Thyroid gland (tissue), 4 donors: ENCODE results near the gene SORL1. TPM values are rescaled to one million over a fixed set of nuclear protein-coding genes. Genes with fewer than 3 reads are reported as not detected.

Experiments
- DNase-seq, 2 donors: peaks; one replicate each; pipeline ENCODE4 v3.0.0-alpha.2; 2019
- H3K27ac ChIP-seq, 3 donors: fragments of 200-600 bp; sonication (generic); 1 replicate in 2 of 3; 2 replicates in 1 of 3; pipeline ENCODE4 v1.5.1; 2016 to 2019; ENCODE audit warnings: mild to moderate bottlenecking in 1 of 3, moderate library complexity in 1 of 3
- H3K27me3 ChIP-seq: fragments of 200-600 bp; sonication (generic); one replicate; pipeline ENCODE4 v1.5.1; 2019
- H3K36me3 ChIP-seq, 2 donors: fragments of 200-600 bp; sonication (generic); one replicate each; pipeline ENCODE4 v1.5.1; 2016 to 2019
- H3K4me1 ChIP-seq, 2 donors: fragments of 200-600 bp; sonication (generic); one replicate each; pipeline ENCODE4 v1.5.1; 2017 to 2019
- H3K4me3 ChIP-seq, 3 donors: fragments of 200-600 bp; sonication (generic); replicated peaks in 1 of 3; 1 replicate in 2 of 3; 2 replicates in 1 of 3; pipeline ENCODE4 v1.5.1; 2016; ENCODE audit warnings: mild to moderate bottlenecking in 1 of 3
- H3K9me3 ChIP-seq: fragments of 200-600 bp; sonication (generic); one replicate; pipeline ENCODE4 v1.5.1; 2017
- POLR2A ChIP-seq, 2 donors: fragments of 450-650 bp; IDR thresholded peaks; one replicate each; pipeline ENCODE4 v1.6.1; 2017; ENCODE audit warnings: antibody characterized with exemption in 2 of 2, mild to moderate bottlenecking in 2 of 2, moderate library complexity in 1 of 2
- WGBS, 2 donors: methylation state at CpG; one replicate each; pipeline ENCODE4 v1.1.5; 2017; 5-methylcytosine and 5-hydroxymethylcytosine counted together
- intact Hi-C: fragments of 100-400 bp; cut with DNase I; formaldehyde crosslinking; loops from one replicate; pipeline ENCODE4 v1.15.1; 2023
- total RNA-seq, 4 donors: library from RNA; depleted of rRNA; stranded (reverse); fragments of >200 nt; gene quantifications; one replicate each; pipeline ENCODE4 v1.2.3, GENCODE V29; 2016
- TF ChIP-seq, protein P1 (sequence below), 6 experiments: fragments of 200-600 bp in 3 of 6; fragments of 450-650 bp in 3 of 6; sonication (generic) in 3 of 6; IDR thresholded peaks; one replicate each; pipeline ENCODE4 v1.5.1; 2016 to 2019; ENCODE audit warnings: antibody characterized with exemption in 6 of 6, mild to moderate bottlenecking in 2 of 6, inconsistent platforms in 1 of 6, moderate library complexity in 1 of 6

Gene SORL1
- total RNA-seq, 4 donors from 2014 or later, result 19.6 to 73.8 (median 53.6) TPM

DNA sequence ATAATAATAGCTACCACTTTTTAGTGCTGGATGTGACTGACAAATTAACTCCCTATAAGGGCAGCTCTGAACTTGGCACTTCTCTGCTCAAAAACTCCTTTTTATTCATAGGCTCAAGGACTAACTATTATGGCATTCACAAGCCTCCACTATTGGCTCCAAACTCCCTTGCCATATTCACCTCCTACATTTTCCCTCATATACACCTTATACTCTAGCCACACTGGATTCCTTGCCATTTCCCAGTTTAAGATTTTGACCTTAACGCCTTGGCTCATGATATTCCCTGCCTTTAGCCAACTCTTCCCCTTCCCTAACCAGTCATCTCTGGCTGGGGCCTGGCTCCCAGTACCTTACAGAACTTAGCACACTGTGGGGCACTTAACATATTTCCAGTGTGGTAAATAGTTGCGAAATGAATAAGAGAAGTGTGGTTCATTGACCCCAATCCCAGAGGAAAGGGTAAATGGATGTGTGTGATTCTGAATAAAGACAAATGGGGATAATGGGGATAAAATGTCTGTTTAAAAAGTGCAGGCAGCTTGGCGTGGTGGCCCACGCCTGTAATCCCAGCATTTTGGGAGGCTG, 40.0 kb upstream of the SORL1 start:
- no peak overlapping the region for H3K4me3 ChIP-seq
- 88 to 98% methylated on average over 4 of the region's 4 CpGs for WGBS, 2 donors
- peaks cover 7 to 17% of the 10 kb centered on the region in 2 donors for H3K4me1 ChIP-seq
- no peak for DNase-seq
- no peaks in the 10 kb centered on the region for H3K36me3 ChIP-seq
- TF ChIP-seq, protein P1, sequence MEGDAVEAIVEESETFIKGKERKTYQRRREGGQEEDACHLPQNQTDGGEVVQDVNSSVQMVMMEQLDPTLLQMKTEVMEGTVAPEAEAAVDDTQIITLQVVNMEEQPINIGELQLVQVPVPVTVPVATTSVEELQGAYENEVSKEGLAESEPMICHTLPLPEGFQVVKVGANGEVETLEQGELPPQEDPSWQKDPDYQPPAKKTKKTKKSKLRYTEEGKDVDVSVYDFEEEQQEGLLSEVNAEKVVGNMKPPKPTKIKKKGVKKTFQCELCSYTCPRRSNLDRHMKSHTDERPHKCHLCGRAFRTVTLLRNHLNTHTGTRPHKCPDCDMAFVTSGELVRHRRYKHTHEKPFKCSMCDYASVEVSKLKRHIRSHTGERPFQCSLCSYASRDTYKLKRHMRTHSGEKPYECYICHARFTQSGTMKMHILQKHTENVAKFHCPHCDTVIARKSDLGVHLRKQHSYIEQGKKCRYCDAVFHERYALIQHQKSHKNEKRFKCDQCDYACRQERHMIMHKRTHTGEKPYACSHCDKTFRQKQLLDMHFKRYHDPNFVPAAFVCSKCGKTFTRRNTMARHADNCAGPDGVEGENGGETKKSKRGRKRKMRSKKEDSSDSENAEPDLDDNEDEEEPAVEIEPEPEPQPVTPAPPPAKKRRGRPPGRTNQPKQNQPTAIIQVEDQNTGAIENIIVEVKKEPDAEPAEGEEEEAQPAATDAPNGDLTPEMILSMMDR (IDR thresholded peaks at IDR 0.05), result no peak
- no peaks in the 10 kb centered on the region for H3K9me3 ChIP-seq
- intact Hi-C loops, result no loop called here
- no peaks in the 10 kb centered on the region for H3K27me3 ChIP-seq
- no peak overlapping the region for H3K27ac ChIP-seq

DNA sequence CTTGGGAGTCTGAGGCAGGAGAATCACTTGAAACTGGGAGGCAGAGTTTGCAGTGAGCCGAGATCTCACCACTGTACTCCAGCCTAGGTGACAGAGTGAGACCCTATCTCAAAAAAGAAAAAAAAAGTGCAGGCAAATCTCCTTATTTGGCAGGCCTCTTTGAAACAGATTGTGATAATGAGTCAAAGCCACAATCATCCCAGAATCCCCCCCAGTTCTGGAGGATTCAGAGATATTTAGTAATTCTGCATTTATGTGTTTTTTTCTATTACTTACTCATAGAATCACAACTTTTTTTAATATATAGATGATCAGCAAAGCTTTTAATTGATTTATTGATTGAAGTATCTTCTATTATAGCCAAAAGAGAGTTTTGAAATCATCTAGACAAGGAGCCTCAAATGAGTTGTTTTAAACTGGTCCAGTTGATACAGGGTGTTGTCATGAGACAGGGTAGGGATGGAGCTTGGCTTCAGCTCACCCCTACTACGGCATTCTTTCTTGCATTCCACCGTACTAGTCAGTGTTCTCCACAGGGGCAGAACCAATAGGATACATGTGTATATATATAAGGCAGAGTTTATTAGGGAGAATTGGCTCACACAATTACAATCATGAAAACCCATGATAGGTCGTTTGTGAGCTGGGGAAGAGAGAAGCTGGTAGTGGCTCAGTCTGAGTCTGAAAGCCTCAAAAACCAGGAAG, 39.3 kb upstream of the SORL1 start:
- Histone ChIP-seq H3K4me3 (no peak overlapping the region), H3K27me3 (no peaks in the 10 kb centered on the region), H3K4me1 (peaks cover 11 to 22% of the 10 kb centered on the region in 2 donors), H3K9me3 (no peaks in the 10 kb centered on the region), H3K27ac (no peak overlapping the region), H3K36me3 (no peaks in the 10 kb centered on the region)
- TF ChIP-seq, protein P1 (IDR thresholded peaks at IDR 0.05), result no peak
- TF ChIP-seq POLR2A (IDR thresholded peaks at IDR 0.05), result no peak
- 81 to 82% methylated on average over 4 of the region's 4 CpGs for WGBS, 2 donors
- intact Hi-C loops, result no loop called here
- DNase-seq, result no peak

DNA sequence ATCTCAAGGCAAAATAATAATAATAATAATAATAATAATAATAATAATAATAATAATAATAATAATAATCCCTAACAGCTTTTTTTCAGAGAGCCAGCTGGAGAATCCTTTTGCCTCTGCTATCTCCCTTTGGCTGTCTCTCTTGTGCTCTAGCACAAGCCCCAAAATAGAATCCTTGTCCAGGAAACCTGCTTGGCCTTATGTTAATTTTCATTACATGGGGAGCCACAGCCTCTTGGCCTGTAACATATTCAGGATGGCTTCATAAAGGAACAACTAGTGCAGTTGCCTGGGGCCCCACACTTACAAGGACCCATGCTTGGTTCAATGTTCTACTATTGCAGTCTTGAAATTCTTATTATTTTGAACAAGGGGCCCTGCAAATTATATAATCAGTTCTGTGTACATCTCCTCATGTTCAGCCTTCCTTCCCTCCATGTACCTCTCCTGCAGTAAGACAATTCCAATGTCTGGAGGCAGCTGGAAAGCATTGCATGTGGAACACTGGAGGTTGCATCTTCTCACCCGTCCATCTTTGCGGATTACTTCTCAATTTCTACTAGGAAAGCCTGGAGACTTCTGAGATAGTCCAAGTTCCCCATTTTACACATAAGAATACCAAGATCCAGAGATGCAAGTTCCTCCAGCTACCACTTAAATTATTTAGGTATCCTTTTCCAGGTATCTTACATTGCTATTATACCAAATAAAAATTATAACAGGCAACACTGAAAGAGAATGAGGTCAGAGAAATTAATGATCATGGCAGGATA, 37.8 kb upstream of the SORL1 start:
- no peaks in the 10 kb centered on the region for H3K27me3 ChIP-seq
- no peak overlapping the region for H3K4me3 ChIP-seq
- DNase-seq, result no peak
- no peaks in the 10 kb centered on the region for H3K36me3 ChIP-seq
- TF ChIP-seq, protein P1 (IDR thresholded peaks at IDR 0.05), result no peak
- no peak for TF ChIP-seq POLR2A (IDR thresholded peaks at IDR 0.05)
- H3K4me1 ChIP-seq, result peaks cover 11 to 25% of the 10 kb centered on the region in 2 donors
- intact Hi-C loops, result no loop called here
- no peaks in the 10 kb centered on the region for H3K9me3 ChIP-seq
- no peak overlapping the region for H3K27ac ChIP-seq
- WGBS, 2 donors, result 88 to 98% methylated on average over 2 of the region's 2 CpGs

DNA sequence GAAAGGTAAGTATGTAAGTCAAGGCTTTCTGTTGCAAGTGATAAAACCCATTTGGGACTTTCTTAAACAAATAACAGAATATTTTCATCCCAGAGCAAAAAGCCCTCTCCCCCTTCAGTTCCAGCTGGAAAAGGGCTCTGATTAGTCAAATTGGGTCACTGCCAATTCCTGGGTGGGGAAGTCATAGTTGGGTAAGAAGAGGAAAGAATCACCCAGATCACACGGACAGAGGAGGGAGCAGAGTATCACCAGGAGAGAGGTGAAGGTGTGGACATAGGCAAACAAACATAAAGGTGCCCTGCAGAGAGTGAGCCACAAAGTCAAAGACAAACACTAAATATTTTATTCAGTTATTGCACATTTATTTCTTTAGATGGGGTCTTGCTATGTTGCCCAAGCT, 36.3 kb upstream of the SORL1 start:
- no peaks in the 10 kb centered on the region for H3K36me3 ChIP-seq
- H3K9me3 ChIP-seq, result no peaks in the 10 kb centered on the region
- intact Hi-C loops, result no loop called here
- H3K27ac ChIP-seq, result no peak overlapping the region
- H3K4me1 ChIP-seq, result peaks cover 11 to 25% of the 10 kb centered on the region in 2 donors
- WGBS, 2 donors, result 0 to 3% methylated on average over 1 of the region's 1 CpG
- no peak for TF ChIP-seq POLR2A (IDR thresholded peaks at IDR 0.05)
- H3K27me3 ChIP-seq, result no peaks in the 10 kb centered on the region
- DNase-seq, result peak; percentile 30 to 33
- H3K4me3 ChIP-seq, result no peak overlapping the region

DNA sequence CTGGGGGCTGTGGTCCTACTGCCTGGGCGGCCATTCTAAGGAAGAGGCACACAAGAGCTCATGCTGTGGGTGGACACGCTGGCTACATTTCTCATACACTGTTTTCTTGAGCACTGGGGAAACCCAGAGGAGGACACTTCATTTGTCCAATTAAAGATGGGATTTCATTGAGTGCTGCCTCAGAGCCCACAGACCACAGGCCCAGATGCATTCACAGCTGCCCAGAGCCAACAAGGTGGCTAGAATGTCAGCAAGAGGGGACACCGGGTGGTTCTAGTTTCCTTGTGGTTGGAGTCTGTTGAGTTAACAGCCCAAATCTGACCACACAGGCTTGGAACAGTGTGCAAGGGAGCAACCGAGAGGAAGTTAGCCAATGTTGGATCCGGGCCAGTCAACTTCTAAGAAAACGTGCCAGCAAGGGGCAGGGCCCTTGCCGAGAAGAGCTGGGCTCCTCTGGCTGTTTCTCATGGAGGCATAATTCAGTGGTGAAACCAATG, 35.0 kb upstream of the SORL1 start:
- no peaks in the 10 kb centered on the region for H3K27me3 ChIP-seq
- TF ChIP-seq POLR2A (IDR thresholded peaks at IDR 0.05), result no peak
- TF ChIP-seq, protein P1 (IDR thresholded peaks at IDR 0.05), result no peak
- no peaks in the 10 kb centered on the region for H3K9me3 ChIP-seq
- H3K27ac ChIP-seq, result peak overlapping the region; percentile 10 to 63 (median 43)
- H3K4me1 ChIP-seq, result peaks cover 11 to 25% of the 10 kb centered on the region in 2 donors
- no peaks in the 10 kb centered on the region for H3K36me3 ChIP-seq
- no peak overlapping the region for H3K4me3 ChIP-seq
- 11 to 17% methylated on average over 7 of the region's 7 CpGs for whole genome bisulfite sequencing, 2 donors
- DNase-seq, result peak; percentile 90 to 91
- intact Hi-C loops, result no loop called here
